HG02623 (cell line): ENCODE measurements around the gene KHK.
"Not testable (repeated sequence)": the region's sequence is repeated elsewhere in the genome, so short reads cannot be mapped to it uniquely, and the experiment has no call there.

ENCODE experiments used
- ATAC-seq: cut with Tn5 transposase; IDR thresholded peaks from one replicate; pipeline ENCODE4 v1.9.1; 2021; ENCODE audit warnings: moderate library complexity; ENCODE audit not compliant: unreplicated experiment

KHK gene

DNA sequence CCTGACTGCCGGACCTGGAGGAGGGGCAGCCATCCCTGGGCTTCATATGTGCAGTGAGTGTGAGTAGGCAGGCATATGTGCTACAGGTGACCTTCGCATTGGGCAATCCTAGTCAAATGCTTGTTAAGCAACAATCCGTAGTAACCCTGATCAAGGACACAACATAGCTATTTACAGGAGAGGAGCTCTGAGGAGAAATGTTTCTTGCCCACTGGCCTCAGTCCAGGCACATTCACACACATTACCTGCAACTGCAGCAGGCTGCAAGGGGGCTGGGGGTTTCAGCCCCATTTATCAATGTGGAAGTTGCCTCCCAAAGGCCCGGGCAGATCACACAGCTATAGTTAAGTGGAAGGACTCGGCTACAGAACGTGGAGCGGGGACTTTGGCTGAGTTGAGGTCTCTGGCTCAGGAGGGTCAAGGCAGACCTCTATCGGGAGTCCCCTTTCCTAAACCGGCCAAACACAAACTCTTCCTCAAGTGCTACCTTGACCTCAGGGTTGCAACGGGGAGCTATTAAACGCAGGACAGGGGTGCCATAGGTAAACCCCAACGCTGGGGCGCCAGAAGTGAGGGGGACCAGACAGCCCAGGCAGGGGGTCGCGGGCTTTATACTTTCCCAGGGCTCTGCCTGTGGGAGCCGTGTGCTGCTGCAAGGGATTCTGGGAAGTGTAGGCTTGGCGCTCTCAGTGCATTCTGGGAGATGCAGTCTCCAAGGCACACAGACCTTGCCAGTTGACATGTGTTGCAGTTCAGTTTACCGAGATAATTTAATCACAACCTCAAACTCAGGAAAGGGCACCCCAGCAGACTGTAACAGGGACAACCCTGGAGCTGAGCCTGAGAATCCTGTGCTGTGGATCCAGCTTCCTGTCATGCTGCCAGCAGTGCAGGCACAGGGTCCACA lies 9.4 kb downstream of the KHK start:
- no peak for ATAC-seq

DNA sequence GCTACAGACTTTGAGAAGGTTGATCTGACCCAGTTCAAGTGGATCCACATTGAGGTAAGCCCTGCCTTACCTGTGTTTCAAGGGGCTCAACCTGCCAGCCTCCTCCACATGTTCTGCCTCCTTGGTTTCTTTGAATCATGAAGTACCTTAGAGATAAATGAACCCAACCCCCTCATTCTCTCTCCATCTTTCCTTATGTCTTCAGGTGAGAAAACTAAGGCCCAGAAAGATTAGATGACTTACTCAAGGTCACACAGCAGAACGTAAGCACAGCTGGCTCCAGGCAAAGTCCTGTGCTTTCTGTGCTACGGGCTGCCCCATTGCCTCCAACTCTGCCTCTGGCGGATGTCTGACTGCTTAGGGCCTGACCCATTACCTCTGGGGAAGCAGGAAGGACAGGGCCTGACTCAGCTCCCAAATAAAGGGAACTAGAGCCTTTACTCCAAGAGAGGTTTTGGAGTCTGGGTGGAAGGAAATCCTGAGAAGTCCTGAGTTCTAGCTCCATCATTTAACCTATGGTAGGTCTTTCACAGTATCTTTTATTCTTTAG lies 10.3 kb downstream of the KHK start:
- ATAC-seq, result no peak

DNA sequence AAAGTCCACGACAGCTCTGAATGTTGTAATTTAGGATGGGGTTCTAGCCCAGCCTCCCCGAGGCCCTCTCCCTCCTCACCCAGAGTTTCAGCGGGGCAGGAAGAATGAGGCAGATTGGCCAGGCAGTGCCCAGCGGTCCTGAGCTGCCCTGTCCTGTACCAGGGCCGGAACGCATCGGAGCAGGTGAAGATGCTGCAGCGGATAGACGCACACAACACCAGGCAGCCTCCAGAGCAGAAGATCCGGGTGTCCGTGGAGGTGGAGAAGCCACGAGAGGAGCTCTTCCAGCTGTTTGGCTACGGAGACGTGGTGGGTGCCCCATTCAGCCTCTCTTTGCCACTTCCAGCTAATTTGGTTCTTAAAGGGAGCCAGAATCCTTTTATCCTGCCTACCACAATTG lies 10.8 kb downstream of the KHK start:
- ATAC-seq, result no peak

DNA sequence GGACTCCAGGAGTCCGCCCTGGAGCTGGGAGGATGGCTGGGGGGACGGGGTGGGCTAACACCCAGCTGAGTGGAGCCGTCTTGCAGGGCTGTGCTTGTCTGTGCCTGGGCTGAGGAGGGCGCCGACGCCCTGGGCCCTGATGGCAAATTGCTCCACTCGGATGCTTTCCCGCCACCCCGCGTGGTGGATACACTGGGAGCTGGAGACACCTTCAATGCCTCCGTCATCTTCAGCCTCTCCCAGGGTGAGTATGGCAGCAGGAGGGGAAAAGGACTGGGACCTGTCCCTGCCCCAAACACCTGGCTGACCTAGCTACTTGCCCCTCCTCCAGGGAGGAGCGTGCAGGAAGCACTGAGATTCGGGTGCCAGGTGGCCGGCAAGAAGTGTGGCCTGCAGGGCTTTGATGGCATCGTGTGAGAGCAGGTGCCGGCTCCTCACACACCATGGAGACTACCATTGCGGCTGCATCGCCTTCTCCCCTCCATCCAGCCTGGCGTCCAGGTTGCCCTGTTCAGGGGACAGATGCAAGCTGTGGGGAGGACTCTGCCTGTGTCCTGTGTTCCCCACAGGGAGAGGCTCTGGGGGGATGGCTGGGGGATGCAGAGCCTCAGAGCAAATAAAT lies 12.9 kb downstream of the KHK start:
- ATAC-seq, result no peak

DNA sequence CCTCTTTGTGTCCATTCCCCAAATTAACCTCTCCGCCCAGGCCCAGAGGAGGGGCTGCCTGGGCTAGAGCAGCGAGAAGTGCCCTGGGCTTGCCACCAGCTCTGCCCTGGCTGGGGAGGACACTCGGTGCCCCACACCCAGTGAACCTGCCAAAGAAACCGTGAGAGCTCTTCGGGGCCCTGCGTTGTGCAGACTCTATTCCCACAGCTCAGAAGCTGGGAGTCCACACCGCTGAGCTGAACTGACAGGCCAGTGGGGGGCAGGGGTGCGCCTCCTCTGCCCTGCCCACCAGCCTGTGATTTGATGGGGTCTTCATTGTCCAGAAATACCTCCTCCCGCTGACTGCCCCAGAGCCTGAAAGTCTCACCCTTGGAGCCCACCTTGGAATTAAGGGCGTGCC lies 13.5 kb downstream of the KHK start:
- ATAC-seq, result no peak

DNA sequence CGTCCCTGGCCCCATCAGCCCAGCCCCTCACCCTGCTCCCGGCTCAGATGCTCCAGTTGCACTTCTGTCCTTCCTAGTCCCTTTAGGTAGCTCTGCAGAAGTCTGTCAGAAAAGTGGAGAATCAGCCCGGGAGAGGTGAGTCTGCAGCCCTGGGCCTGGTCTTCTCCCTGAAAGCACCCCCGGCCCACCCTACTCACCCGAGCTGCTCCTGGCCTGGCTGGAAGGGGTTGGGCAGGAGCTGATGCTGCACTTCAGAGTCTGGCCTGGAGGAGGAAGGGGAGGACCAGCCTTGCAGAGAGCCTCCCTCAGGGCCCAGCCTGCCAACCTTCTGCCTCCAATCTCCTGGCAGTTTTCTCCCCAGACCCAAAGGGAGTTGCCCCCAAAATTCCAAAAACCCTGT lies 15.8 kb downstream of the KHK start:
- no peak for ATAC-seq

DNA sequence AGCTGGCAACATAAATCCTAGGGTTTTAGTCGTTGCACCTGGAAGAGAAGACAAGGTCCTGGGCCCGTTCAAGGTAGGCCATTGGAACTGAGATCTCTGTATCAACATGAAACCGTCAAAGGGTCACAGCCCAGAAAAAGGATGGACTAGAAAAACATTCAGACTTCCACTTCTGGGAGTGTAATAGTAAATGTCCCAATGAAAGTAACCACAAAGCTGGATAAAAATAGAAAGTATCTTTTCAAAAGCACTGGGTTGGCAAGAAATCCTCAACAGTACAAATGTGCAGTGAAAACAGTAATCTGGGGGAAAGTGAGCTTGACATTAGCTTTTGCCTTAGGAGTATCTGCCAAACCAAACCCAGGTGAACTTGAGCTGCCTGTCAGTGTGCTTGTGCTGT lies 19.4 kb downstream of the KHK start:
- no peak for ATAC-seq

DNA sequence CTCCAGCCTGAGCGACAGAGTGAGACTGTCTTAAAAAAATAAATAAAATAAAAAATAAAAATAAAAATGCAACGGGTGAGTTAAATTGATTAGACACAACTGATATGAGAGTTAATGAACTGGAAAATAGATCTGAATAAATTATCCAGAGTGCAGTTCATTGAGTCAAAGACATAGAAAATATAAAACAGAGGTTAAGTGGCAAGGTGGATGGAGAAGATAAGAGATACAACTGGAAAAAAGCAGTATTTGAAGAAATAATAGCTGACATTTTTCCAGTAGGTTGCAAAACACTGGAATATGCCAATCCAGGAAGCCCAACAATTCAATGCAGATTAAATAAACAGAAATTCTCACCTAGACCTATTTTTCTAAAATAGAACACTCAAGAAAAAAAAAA lies 21.6 kb downstream of the KHK start:
- ATAC-seq, result no peak

DNA sequence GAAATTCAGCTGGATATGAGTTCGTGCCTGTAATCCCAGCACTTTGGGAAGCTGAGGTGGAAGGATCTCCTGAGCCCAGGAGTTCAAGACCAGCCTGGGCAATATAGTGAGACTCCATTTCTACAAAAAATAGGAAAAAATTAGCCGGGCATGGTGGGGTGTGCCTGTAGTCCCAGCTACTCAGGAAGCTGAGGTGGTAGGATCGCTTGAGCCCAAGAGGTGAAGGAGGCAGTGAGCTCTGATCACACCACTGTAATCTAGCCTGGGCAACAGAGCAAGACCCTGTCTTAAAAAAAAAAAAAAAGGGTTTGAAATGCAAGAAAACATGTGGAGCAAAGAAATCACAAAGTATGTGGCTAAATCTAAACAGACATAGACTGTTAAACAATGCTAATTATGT lies 22.5 kb downstream of the KHK start:
- ATAC-seq, result no peak

DNA sequence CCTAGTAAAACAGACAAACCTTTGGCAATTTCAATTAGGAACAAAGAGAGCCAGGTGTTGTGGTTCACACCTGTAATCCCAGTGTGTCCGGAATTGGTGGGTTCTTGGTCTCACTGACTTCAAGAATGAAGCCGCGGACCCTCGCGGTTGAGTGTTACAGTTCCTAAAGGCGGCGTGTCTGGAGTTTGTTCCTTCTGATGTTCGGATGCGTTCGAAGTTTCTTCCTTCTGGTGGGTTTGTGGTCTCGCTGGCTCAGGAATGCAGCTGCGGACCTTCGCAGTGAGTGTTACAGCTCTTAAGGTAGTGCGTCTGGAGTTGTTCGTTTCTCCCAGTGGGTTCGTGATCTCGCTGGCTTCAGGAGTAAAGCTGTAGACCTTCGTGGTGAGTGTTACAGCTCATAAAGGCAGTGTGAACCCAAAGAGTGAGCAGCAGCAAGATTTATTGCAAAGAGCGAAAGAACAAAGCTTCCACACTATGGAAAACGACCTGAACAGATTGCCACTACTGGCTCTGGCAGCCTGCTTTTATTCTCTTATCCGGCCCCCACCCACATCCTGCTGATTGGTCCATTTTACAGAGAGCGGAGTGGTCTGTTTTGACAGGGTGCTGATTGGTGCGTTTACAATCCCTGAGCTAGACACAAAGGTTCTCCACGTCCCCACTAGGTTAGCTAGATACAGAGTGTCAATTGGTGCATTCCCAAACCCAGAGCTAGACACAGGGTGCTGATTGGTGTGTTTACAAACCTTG lies 24.2 kb downstream of the KHK start:
- ATAC-seq, result not testable (repeated sequence)

DNA sequence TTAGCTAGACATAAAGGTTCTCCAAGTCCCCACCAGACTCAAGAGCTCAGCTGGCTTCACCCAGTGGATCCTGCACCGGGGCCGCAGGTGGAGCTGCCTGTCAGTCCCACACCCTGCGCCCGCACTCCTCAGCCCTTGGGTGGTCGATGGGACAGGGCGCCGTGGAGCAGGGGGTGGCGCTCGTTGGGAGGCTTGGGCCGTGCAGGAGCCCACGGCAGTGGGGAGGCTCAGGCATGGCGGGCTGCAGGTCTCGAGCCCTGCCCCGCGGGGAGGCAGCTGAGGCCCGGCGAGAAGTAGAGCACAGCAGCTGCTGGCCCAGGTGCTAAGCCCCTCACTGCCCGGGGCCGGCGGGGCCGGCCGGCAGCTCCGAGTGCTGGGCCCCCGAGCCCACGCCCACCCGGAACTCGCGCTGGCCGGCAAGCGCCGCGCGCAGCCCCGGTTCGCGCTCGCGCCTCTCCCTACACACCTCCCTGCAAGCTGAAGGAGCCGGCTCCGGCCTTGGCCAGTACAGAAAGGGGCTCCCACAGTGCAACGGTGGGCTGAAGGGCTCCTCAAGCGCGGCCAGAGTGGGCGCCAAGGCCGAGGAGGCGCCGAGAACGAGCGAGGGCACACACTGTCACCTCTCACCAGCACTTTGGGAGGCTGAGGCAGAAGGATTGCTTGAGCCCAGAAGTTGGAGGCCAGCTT lies 25.0 kb downstream of the KHK start:
- ATAC-seq, result not testable (repeated sequence)

DNA sequence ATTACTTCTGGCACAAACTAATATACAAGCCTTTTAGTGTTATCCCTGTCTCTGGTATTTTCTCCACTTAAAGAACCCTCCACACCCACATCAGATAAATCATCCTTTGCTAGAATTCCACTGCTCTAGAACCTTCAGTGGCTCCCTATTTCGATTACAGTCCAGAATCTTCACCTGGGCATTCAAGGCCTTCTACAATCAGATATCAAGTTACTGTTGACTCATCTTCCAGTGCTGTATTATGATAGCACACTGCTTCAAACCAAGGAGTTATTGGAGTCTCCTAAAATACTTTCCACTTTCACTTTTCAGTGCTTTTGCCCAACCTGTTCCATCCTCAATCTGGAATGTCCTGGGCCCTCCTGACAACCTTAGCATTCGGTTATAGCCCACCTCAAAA lies 28.9 kb downstream of the KHK start:
- no peak for ATAC-seq

DNA sequence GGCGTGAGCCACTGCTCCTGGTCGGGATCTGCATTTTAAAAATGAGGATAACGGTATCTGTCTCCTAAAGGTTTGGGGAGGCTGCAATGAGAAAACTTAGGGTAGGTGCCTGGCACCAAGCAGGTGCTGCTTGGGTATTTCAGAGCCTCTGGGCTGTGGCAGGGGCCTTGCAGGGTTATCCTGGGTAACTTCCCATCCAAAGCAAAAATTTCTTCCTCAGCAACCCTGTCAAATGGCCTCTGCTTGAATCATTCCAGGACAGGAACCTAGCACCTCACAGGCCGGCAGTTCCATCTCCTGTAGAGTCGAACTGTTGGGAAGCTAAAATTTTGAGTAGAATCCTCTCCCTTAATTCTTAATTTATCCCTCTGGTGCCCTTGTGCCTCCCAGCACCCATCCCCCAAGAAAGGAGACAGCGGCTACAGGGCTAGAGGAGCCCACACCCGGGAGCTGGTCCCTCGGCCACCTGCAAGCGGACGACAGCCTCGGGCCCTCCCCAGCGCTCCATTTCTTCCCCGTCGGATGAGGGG lies 31.5 kb downstream of the KHK start:
- no peak for ATAC-seq

DNA sequence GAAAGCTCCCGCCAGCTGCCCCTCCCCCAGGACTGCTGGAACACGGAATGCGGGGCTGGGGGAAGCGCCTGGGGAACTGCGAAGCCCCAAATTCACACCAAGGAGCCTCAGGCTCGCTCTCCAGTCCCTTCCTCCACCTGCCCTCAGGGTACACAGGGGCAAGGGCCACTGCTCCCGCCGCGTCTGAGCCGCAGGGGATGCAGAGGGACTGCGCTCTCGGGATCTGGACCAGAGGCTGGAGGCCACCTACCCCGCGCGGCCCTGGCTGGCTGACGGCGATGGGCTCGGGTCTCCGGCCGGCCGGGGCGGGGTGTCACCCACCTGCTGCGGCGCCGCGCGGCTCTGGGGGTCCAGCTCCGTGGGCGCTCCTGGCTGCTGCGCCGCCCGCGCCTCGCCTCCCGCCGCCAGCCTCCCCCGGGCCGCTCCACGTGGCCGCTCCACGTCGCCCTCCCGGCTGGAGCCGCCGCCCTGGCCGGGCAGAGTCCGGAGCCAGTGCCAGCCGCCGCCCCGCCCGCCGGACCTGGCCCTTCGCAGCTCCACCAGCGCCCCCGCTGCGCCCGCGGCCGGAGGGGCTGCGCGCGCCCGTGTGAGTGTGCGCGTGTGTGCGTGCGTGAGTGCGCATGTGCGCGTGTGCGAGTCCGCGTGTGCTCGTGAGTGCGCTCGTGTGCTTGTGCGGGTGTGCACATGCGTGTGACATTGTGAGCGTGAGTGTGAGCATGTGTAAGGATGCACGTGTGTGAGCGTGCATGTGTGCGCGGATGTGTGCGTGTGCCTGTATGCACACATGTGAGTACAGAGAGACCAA lies 32.2 kb downstream of the KHK start, which contains the start of gene CGREF1:
Gene CGREF1, minus strand, starts transcription at position 604 of the 805 bp plus-strand sequence. CDS start 14,762 bp downstream, outside the sequence.
- ATAC-seq, result no peak

DNA sequence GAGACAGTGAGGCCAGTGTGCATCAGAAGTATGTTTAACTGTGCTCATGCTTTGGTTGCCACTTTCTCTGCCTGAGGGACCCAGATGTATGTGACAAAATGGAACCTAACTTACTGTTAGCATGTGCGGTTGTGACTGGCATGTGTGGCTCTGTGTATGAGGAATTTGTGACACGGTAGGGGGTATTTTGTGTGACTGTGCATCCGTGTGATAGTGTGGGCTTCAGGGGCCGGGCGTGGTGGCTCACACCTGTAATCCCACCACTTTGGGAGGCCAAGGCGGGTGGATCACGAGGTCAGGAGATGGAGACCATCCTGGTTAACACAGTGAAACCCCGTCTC lies 32.7 kb downstream of the KHK start:
- ATAC-seq, result not testable (repeated sequence)

DNA sequence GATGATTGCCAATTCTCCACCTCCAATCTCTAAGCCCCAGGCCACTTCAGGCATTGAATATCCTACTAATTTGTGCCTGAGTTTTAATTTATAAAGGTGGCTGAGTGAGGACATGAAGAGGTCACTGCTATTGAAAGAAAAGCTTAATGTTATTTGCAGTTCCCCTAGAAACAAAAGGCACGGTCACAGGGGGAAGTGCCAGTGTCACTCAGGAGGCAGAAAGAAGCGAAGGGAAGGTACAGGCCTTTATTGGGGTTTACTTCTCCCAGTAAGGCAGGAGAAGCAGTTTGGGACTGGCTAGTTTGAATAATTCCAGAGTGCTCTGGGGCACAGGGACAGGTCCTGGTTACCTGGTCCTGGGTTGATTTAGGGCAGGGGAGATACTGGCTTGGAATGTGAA lies 35.3 kb downstream of the KHK start:
- no peak for ATAC-seq

DNA sequence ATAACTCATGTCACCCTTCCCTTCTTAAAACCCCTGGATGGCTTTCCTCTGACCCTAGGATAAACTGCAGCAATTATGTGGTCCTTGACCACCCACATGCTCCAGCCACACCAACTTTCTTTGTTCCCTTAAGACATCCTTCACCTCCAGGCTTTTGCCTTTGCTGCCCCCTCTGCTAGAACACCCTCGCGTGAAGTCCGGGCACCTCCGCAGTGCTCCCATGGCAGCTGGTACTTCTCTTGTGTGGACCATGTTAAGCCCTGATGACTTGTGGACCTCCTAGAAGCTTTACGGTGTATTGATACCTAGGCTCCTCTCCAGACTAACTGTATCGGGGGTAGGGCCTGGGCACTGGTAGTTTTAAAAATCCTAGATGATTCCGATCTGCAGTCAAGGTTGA lies 36.2 kb downstream of the KHK start:
- no peak for ATAC-seq

DNA sequence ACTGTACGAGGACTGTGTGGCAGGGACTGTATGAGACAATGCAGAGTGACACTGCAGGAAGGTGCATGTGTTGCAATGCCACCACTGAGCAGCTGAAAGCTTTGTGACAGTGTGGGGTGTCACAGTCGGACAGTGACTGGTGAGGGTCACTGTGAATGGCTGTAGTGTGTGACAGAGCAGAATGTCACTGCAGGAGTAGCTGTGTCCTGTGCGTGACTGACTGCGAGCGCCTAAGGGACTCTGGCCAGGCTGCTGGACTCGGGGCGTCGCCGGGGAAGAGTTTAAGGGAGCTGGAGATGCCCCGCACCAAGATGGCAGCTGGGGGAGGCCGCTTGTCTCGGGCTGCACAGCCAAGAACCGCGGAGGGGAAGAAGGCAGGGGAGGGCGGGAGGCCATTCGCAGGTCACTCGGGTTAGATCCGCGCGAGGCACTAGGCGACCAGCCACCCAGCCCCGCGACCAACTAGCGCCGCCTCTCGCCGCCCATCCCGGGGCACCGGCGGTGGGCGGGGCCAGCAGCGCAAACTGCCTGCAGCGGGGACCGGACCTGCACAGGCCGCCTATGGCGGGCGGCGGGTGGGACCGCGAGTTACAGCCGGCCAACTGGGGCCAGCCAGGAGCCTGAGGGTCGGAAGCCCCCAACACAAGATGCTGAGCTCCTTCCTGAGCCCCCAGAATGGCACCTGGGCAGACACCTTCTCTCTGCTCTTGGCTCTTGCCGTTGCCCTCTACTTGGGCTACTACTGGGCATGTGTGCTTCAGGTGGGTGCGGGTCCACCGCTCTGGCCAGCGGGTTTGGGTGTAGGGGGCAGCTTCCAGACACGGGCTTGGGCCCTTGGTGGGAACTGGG lies 37.0 kb downstream of the KHK start, which contains the start of gene ABHD1:
Gene ABHD1, plus strand, starts transcription at position 514 of the 849 bp plus-strand sequence. Its CDS starts 134 bp downstream, at position 648.
- ATAC-seq, result no peak

DNA sequence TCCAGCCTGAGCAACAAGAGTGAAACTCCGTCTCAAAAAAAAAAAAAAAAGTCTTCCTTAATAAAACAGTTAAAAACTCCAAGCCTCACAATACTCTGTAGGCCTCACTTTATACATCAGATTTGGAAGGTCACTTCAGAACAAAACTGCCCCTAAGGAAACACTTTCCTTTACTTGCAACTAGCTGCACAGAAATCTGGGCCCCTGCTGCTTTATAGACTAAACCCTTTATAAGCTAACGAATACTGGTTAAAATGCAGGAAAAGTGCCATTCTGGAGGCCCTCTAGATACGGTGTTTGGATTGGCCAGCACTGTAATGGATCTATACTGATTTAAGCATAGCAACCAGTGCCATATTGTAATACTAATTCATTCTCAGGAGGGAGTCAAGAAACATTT lies 38.5 kb downstream of the KHK start:
- ATAC-seq, result no peak
